NCI-H1694 (cell line): Measurements from ENCODE around the gene ABCB11.

Experiments
- DNase-seq: peaks from one replicate; lab custom pipeline; 2025; lab: John Stamatoyannopoulos, UW

ABCB11 gene

GRCh38 chr2:168974428-168974827 lies 56.7 kb downstream of the ABCB11 start:
- no peak for DNase-seq

- no peak for DNase-seq
Measured at GRCh38 chr2:168971261-168971660, 59.9 kb downstream of the ABCB11 start.

- DNase-seq: no peak
Measured at GRCh38 chr2:168970711-168971233, 60.4 kb downstream of the ABCB11 start.

- DNase-seq: no peak
Measured at GRCh38 chr2:168969865-168970264, 61.3 kb downstream of the ABCB11 start.

- DNase-seq: no peak
Measured at GRCh38 chr2:168968342-168968741, 62.8 kb downstream of the ABCB11 start.

- no peak for DNase-seq
Measured at GRCh38 chr2:168964251-168964807, 66.8 kb downstream of the ABCB11 start.

- DNase-seq: no peak
Measured at GRCh38 chr2:168962636-168963035, 68.5 kb downstream of the ABCB11 start.

GRCh38 chr2:168961450-168962229 lies 69.5 kb downstream of the ABCB11 start:
- DNase-seq: peak; percentile 59

GRCh38 chr2:168956392-168956791 lies 74.7 kb downstream of the ABCB11 start:
- no peak for DNase-seq

GRCh38 chr2:168955321-168955720 lies 75.8 kb downstream of the ABCB11 start:
- DNase-seq: no peak

GRCh38 chr2:168954256-168954655 lies 76.9 kb downstream of the ABCB11 start:
- DNase-seq: no peak

- DNase-seq: no peak
Measured at GRCh38 chr2:168952424-168952823, 78.7 kb downstream of the ABCB11 start.

- no peak for DNase-seq
Measured at GRCh38 chr2:168951871-168952270, 79.3 kb downstream of the ABCB11 start.

GRCh38 chr2:168949324-168949723 lies 81.8 kb downstream of the ABCB11 start:
- DNase-seq: no peak

- DNase-seq: no peak
Measured at GRCh38 chr2:168948621-168949212, 82.4 kb downstream of the ABCB11 start.

GRCh38 chr2:168945508-168945907 lies 85.6 kb downstream of the ABCB11 start:
- no peak for DNase-seq

- no peak for DNase-seq
Measured at GRCh38 chr2:168944065-168944464, 87.1 kb downstream of the ABCB11 start.

GRCh38 chr2:168941297-168941696 lies 89.8 kb downstream of the ABCB11 start:
- no peak for DNase-seq

GRCh38 chr2:168939918-168940317 lies 91.2 kb downstream of the ABCB11 start:
- DNase-seq: no peak

GRCh38 chr2:168939061-168939460 lies 92.1 kb downstream of the ABCB11 start:
- no peak for DNase-seq

- DNase-seq: no peak
Measured at GRCh38 chr2:168935810-168936581, 95.1 kb downstream of the ABCB11 start.

- DNase-seq: no peak
Measured at GRCh38 chr2:168934826-168935225, 96.3 kb downstream of the ABCB11 start.
